ENCODE data around the gene SLC45A2.
A peak's percentile ranks its signal among the peaks of the same experiment; 100 is the strongest.
"Not testable (repeated sequence)": the region's sequence is repeated elsewhere in the genome, so short reads cannot be mapped to it uniquely, and the experiment has no call there.

Gene SLC45A2

GRCh38 chr5:33984671-33985124, at the start of gene SLC45A2:
Gene SLC45A2 (minus strand): TSS chr5:33984693. CDS start chr5:33984583, 110 bp downstream.
- no peak for DNase-seq (ENCODE audit: low spot score)

GRCh38 chr5:34031966-34032365, 47.5 kb upstream of the SLC45A2 start:
- DNase-seq (ENCODE audit: low spot score), result no peak

GRCh38 chr5:34031117-34031516, 46.6 kb upstream of the SLC45A2 start:
- DNase-seq (ENCODE audit: low spot score), result no peak

- not testable (repeated sequence) for DNase-seq (ENCODE audit: low spot score)
Measured at GRCh38 chr5:34030585-34030984, 46.1 kb upstream of the SLC45A2 start.

GRCh38 chr5:34030048-34030447, 45.6 kb upstream of the SLC45A2 start:
- no peak for DNase-seq (ENCODE audit: low spot score)

- no peak for DNase-seq (ENCODE audit: low spot score)
Measured at GRCh38 chr5:34028349-34028748, 43.9 kb upstream of the SLC45A2 start.

GRCh38 chr5:34026089-34026761, 41.7 kb upstream of the SLC45A2 start:
- DNase-seq (ENCODE audit: low spot score), result no peak

GRCh38 chr5:34022121-34022705, 37.7 kb upstream of the SLC45A2 start:
- DNase-seq (ENCODE audit: low spot score), result no peak

GRCh38 chr5:34021334-34021733, 36.8 kb upstream of the SLC45A2 start:
- DNase-seq (ENCODE audit: low spot score), result no peak

GRCh38 chr5:34020726-34021125, 36.2 kb upstream of the SLC45A2 start:
- no peak for DNase-seq (ENCODE audit: low spot score)

- DNase-seq (ENCODE audit: low spot score), result no peak
Measured at GRCh38 chr5:34017254-34017653, 32.8 kb upstream of the SLC45A2 start.

- no peak for DNase-seq (ENCODE audit: low spot score)
Measured at GRCh38 chr5:34016750-34017149, 32.3 kb upstream of the SLC45A2 start.

- no peak for DNase-seq (ENCODE audit: low spot score)
Measured at GRCh38 chr5:34016222-34016621, 31.7 kb upstream of the SLC45A2 start.

GRCh38 chr5:34015120-34015822, 30.8 kb upstream of the SLC45A2 start:
- DNase-seq (ENCODE audit: low spot score), result no peak

GRCh38 chr5:34014626-34015025, 30.1 kb upstream of the SLC45A2 start:
- DNase-seq (ENCODE audit: low spot score), result no peak

- DNase-seq (ENCODE audit: low spot score), result no peak
Measured at GRCh38 chr5:34013547-34013946, 29.1 kb upstream of the SLC45A2 start.

- DNase-seq (ENCODE audit: low spot score), result no peak
Measured at GRCh38 chr5:34012791-34013190, 28.3 kb upstream of the SLC45A2 start.

GRCh38 chr5:34011536-34011935, 27.0 kb upstream of the SLC45A2 start:
- DNase-seq (ENCODE audit: low spot score), result no peak

GRCh38 chr5:34010146-34010545, 25.7 kb upstream of the SLC45A2 start:
- DNase-seq (ENCODE audit: low spot score), result not testable (repeated sequence)

GRCh38 chr5:34009610-34010009, 25.1 kb upstream of the SLC45A2 start:
- no peak for DNase-seq (ENCODE audit: low spot score)

- DNase-seq (ENCODE audit: low spot score), result peak; percentile 30
Measured at GRCh38 chr5:34008802-34009201, 24.3 kb upstream of the SLC45A2 start.

GRCh38 chr5:34007621-34008600, 23.4 kb upstream of the SLC45A2 start, which contains the start of gene AMACR:
Gene AMACR (minus strand): TSS chr5:34008050. CDS start chr5:34008019, 31 bp downstream.
- peak; percentile 94 for DNase-seq (ENCODE audit: low spot score)

Data from putamen (tissue), 1 donor.